ENCODE measurements around the gene STK11.
A peak's percentile ranks its signal among the peaks of the same experiment; 100 is the strongest.

The STK11 gene

DNA sequence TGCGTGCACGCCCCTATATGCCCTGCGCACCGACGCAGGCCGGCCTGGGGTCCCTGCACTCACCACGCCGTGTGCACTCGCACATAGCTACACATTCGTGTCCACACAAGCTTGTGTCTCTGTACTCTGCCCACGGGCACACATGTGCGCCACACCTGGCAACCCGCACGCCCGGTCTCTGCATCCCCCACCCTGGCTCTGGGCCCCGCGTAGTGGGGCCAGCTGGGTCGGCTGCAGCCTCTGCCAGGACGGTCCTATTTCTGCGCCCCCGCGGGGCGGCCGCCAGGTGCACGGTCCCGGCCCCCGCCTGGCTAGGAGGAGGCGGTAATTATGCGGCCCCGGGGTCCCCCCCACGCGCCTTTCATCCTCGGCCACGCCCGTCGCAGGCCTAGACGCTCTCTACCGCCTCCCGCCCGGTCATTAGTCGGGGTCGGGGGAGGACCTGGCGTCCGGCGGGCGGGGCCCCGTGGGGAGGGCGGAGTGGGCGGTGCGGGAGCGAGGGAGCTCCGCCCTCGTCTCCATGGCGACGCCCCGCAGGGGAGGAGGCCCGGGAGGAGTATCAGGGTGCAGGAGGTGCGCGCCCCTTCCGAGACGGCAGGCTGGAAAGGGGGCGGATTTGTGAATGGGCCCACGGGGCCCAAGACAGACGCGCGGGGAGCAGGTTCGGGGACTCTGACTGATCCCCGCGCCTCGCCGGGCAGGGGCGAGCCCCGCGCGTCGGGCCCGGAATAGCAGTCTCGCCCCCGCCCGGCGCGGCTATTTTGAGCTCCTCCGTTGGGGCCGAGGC is 60.7 kb downstream of the STK11 start:
- Histone ChIP-seq H3K36me3 (ENCODE audit: insufficient read depth) (no peaks in the 10 kb centered on the region), H3K4me3 (IDR thresholded peaks at IDR 0.05; ENCODE audit: insufficient read depth, low read depth, low read length) (no peak overlapping the region), H3K4me1 (ENCODE audit: low read depth, poor library complexity, severe bottlenecking) (peaks cover 45% of the 10 kb centered on the region), H3K27ac (0 out of 2 replicates have a peak overlapping the region, but pooled peaks have one; percentile 15), H3K4me2 (peak overlapping the region; percentile 80), H4K20me1 (ENCODE audit: insufficient read depth) (no peaks in the 10 kb centered on the region), H2AFZ (ENCODE audit: low read depth) (peak overlapping the region; percentile 73), H3K9ac (peak overlapping the region; percentile 41; the same call in 1 of the 2 replicates), H3K27me3 (ENCODE audit: insufficient read depth, low read depth) (no peaks in the 10 kb centered on the region), H3K79me2 (ENCODE audit: insufficient read depth, low read depth) (peaks cover 18% of the 10 kb centered on the region)
- no peak for TF ChIP-seq CTCF (conservative IDR thresholded peaks at IDR 0.05; ENCODE audit: low read depth, low read length)

DNA sequence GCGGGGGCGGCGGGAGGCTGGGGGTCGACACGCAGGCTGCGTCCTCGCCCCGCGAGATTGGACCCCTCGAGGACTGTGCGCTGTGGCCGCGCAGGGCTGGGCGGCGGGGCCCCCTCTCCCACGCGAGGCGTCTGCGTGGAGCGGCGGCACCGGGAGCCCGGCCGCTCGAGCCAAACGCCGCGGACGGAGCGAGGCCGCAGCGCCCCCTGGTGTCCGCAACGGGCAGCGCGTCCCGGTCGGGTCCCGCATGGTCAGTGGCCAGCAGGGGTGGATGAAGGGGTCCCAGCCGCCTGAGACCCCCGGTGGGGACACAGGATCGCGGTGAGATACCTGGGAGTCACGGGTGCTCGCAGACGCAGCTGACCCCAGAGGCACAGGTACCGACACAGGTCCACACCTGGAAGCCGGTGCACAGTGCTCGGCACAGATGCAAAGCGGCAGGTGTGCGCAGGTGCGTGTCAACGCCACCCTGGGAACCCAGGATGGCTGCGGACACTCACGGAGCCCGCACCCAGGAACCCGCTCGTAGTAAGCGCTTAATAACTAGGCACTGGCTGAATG is 61.4 kb downstream of the STK11 start:
- Histone ChIP-seq H3K4me2 (peak overlapping the region; percentile 80), H3K4me1 (ENCODE audit: low read depth, poor library complexity, severe bottlenecking) (peaks cover 41% of the 10 kb centered on the region), H3K9ac (peak overlapping the region; percentile 41; the same call in 1 of the 2 replicates), H3K4me3 (IDR thresholded peaks at IDR 0.05; ENCODE audit: insufficient read depth, low read depth, low read length) (no peak overlapping the region), H3K36me3 (ENCODE audit: insufficient read depth) (no peaks in the 10 kb centered on the region), H3K27ac (0 out of 2 replicates have a peak overlapping the region, but pooled peaks have one; percentile 15), H3K79me2 (ENCODE audit: insufficient read depth, low read depth) (peaks cover 25% of the 10 kb centered on the region), H3K27me3 (ENCODE audit: insufficient read depth, low read depth) (no peaks in the 10 kb centered on the region), H4K20me1 (ENCODE audit: insufficient read depth) (no peaks in the 10 kb centered on the region), H2AFZ (ENCODE audit: low read depth) (peak overlapping the region; percentile 73)
- peak; percentile 92 for TF ChIP-seq CTCF (conservative IDR thresholded peaks at IDR 0.05; ENCODE audit: low read depth, low read length)

DNA sequence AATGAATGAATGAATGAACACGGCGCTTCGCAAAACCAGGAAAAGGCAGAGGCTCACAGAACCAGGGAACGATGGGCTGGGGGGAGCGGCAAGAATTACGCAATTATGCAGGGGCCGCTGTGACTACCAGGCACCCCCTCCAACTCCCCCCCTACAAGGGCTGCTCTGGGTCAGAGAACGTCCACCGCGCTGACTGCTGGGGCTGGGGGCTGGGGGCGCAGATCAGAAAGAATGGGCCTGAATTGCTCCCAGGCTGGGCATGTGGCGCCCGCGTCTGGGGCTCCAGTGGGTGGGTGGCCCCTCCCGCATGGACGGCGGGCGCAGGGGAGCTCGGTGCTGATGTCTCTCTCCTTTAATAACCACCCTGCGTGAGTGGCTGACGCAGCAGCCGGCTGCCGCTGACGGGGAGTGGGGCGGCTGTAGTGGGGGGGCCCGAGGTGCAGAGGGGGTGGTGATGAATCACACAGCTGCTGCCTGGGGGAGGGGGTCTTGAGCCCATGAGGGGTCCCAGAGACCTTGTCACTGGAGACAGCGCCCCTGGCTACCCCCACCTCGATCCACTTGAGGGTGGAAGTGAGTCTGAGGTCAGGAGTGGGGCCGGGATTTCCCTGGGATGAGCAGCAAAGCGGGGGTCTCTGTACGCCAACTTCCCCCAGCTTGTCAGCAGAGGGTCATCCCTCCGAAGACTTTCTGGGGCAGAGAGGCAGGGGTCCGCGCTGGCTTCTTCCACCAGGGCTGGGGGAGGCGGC is 62.1 kb downstream of the STK11 start:
- Histone ChIP-seq H3K4me1 (ENCODE audit: low read depth, poor library complexity, severe bottlenecking) (peaks cover 35% of the 10 kb centered on the region), H3K9ac (no peak overlapping the region), H3K4me2 (peak overlapping the region; percentile 80), H3K4me3 (IDR thresholded peaks at IDR 0.05; ENCODE audit: insufficient read depth, low read depth, low read length) (no peak overlapping the region), H4K20me1 (ENCODE audit: insufficient read depth) (no peaks in the 10 kb centered on the region), H2AFZ (ENCODE audit: low read depth) (no peak overlapping the region), H3K36me3 (ENCODE audit: insufficient read depth) (0 out of 2 replicates have a peak, but pooled peaks cover 7% of the 10 kb centered on the region), H3K27me3 (ENCODE audit: insufficient read depth, low read depth) (no peaks in the 10 kb centered on the region), H3K27ac (no peak overlapping the region), H3K79me2 (ENCODE audit: insufficient read depth, low read depth) (peaks cover 31% of the 10 kb centered on the region)
- TF ChIP-seq CTCF (conservative IDR thresholded peaks at IDR 0.05; ENCODE audit: low read depth, low read length), result no peak

GRCh38 chr19:1268226-1269064 is 62.9 kb downstream of the STK11 start:
- H4K20me1 ChIP-seq (ENCODE audit: insufficient read depth), result no peaks in the 10 kb centered on the region
- no peak overlapping the region for H3K27ac ChIP-seq
- peak overlapping the region; percentile 72 for H3K4me2 ChIP-seq
- no peak overlapping the region for H3K9ac ChIP-seq
- H2AFZ ChIP-seq (ENCODE audit: low read depth), result peak overlapping the region; percentile 36; the same call in 1 of the 2 replicates
- no peak for TF ChIP-seq CTCF (conservative IDR thresholded peaks at IDR 0.05; ENCODE audit: low read depth, low read length)
- no peaks in the 10 kb centered on the region for H3K27me3 ChIP-seq (ENCODE audit: insufficient read depth, low read depth)
- no peak overlapping the region for H3K4me3 ChIP-seq (IDR thresholded peaks at IDR 0.05; ENCODE audit: insufficient read depth, low read depth, low read length)
- H3K79me2 ChIP-seq (ENCODE audit: insufficient read depth, low read depth), result peaks cover 36% of the 10 kb centered on the region
- peaks cover 14% of the 10 kb centered on the region; the same call in 1 of the 2 replicates for H3K36me3 ChIP-seq (ENCODE audit: insufficient read depth)
- H3K4me1 ChIP-seq (ENCODE audit: low read depth, poor library complexity, severe bottlenecking), result peaks cover 35% of the 10 kb centered on the region
